Esophagus muscularis mucosa (tissue), 4 donors: ENCODE measurements around the gene BTRC. TPM values are rescaled to one million over a fixed set of nuclear protein-coding genes. Genes with fewer than 3 reads are reported as not detected.

Experiments
- DNase-seq: peaks from one replicate; pipeline ENCODE4 v3.0.0-alpha.2; 2017; ENCODE audit errors: extremely low spot score
- H3K27ac ChIP-seq, 4 donors: fragments of 200-600 bp; sonication (generic); replicated peaks in 1 of 4; 1 replicate in 3 of 4; 2 replicates in 1 of 4; pipeline ENCODE4 v1.5.1; 2016 to 2019; ENCODE audit warnings: mild to moderate bottlenecking in 1 of 4
- H3K27me3 ChIP-seq, 4 donors: fragments of 200-600 bp; sonication (generic); one replicate each; pipeline versions ENCODE4 v1.5.1 to v1.6.0; 2016 to 2019
- H3K36me3 ChIP-seq, 4 donors: fragments of 200-600 bp; sonication (generic); one replicate each; pipeline ENCODE4 v1.5.1; 2016 to 2019
- H3K4me1 ChIP-seq, 4 donors: fragments of 200-600 bp; sonication (generic); one replicate each; pipeline ENCODE4 v1.5.1; 2016 to 2019
- H3K4me3 ChIP-seq, 4 donors: fragments of 200-600 bp; sonication (generic); 1 replicate in 2 of 4; 2 replicates in 2 of 4; pipeline ENCODE4 v1.5.1; 2016 to 2019; ENCODE audit warnings: mild to moderate bottlenecking in 4 of 4, moderate library complexity in 1 of 4
- H3K9me3 ChIP-seq, 4 donors: fragments of 200-600 bp; sonication (generic); 1 replicate in 3 of 4; 2 replicates in 1 of 4; pipeline ENCODE4 v1.5.1; 2016 to 2019
- EP300 ChIP-seq: sonication (generic); formaldehyde crosslinking; IDR thresholded peaks from one replicate; pipeline ENCODE4 v1.6.1; 2017; ENCODE audit warnings: antibody characterized with exemption
- POLR2A ChIP-seq: fragments of 450-650 bp; IDR thresholded peaks from one replicate; pipeline ENCODE4 v1.6.1; 2017; ENCODE audit warnings: antibody characterized with exemption, moderate library complexity, mild to moderate bottlenecking, low read depth
- POLR2AphosphoS5 ChIP-seq, 2 donors: sonication (generic); formaldehyde crosslinking; IDR thresholded peaks; one replicate each; pipeline ENCODE4 v1.6.1; 2017; ENCODE audit warnings: antibody characterized with exemption in 2 of 2
- WGBS: methylation state at CpG from one replicate; pipeline ENCODE4 v1.1.5; 2018; 5-methylcytosine and 5-hydroxymethylcytosine counted together
- intact Hi-C: fragments of 100-400 bp; cut with DNase I; formaldehyde crosslinking; loops from one replicate; pipeline ENCODE4 v1.15.1; 2023
- total RNA-seq, 4 donors: library from RNA; depleted of rRNA; stranded (reverse); fragments of >200 nt; gene quantifications; one replicate each; pipeline versions ENCODE4 v1.1.0 to v1.2.1, GENCODE V29; 2016
- TF ChIP-seq, protein P1 (sequence below), 3 experiments: fragments of 200-600 bp in 2 of 3; fragments of 450-650 bp in 1 of 3; sonication (generic) in 2 of 3; IDR thresholded peaks; one replicate each; pipeline ENCODE4 v1.5.1; 2017 to 2019; ENCODE audit warnings: antibody characterized with exemption in 3 of 3, mild to moderate bottlenecking in 2 of 3, moderate library complexity in 1 of 3

Gene BTRC
- total RNA-seq, 4 donors from 2014 or later, result 10.1 to 20.0 (median 10.4) TPM

DNA sequence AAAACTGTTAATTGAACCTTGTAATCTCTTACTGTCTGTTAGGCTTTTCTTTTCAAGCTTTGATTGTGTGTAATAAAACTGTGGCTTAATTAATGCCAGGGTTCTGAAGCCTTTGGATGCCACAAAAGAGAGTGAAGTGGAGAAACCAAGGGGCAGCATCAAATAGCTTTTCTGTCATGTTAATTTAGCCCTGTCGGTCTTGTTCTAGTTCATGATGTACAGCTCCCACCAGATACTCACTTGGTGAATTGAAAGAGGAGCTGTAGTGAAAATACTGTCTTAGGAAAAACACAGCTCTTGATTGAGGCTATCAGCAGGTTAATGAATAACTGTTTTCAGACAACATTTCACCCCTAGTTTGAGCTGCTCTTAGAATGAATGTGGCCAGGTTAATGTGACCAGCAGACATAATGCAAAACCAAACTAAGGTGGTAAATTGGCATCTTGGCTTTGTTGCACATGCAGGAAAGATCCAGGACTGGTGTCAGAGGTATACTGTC lies 139.9 kb downstream of the BTRC start:
- intact Hi-C loops, result no loop called here

DNA sequence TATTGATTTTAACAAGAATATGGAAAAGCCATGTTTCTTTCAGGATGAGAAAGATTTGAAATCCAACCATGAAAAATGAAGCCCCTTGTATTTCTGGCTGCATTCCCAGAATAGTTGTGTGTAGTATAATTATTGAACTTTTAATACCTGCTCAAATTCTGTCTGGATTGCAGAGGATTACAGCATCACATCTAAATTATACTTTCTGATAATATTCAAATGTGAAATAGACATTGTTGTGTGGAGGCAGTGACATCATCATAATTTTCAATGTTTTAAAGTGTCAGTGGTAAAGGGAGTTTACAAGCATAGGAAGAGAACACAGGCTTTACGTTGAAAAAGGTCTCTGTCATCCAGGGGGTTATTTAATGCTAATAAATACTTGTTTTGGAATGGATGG lies 140.7 kb downstream of the BTRC start:
- intact Hi-C loops, result no loop called here
- TF ChIP-seq POLR2A (no peak), EP300 (no peak), POLR2AphosphoS5 (IDR thresholded peaks at IDR 0.05) (no peak)
- TF ChIP-seq, protein P1, sequence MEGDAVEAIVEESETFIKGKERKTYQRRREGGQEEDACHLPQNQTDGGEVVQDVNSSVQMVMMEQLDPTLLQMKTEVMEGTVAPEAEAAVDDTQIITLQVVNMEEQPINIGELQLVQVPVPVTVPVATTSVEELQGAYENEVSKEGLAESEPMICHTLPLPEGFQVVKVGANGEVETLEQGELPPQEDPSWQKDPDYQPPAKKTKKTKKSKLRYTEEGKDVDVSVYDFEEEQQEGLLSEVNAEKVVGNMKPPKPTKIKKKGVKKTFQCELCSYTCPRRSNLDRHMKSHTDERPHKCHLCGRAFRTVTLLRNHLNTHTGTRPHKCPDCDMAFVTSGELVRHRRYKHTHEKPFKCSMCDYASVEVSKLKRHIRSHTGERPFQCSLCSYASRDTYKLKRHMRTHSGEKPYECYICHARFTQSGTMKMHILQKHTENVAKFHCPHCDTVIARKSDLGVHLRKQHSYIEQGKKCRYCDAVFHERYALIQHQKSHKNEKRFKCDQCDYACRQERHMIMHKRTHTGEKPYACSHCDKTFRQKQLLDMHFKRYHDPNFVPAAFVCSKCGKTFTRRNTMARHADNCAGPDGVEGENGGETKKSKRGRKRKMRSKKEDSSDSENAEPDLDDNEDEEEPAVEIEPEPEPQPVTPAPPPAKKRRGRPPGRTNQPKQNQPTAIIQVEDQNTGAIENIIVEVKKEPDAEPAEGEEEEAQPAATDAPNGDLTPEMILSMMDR (IDR thresholded peaks at IDR 0.05), result no peak
- 80% methylated on average over 1 of the region's 1 CpG for WGBS
- Histone ChIP-seq H3K27ac (no peak overlapping the region), H3K4me1 (no peaks in the 10 kb centered on the region), H3K4me3 (no peak overlapping the region), H3K9me3 (no peaks in the 10 kb centered on the region), H3K36me3 (no peaks in the 10 kb centered on the region), H3K27me3 (no peaks in the 10 kb centered on the region)
- no peak for DNase-seq

More for the DNA sequence above, 139.9 kb downstream of the BTRC start:
- Histone ChIP-seq H3K9me3 (no peaks in the 10 kb centered on the region), H3K36me3 (no peaks in the 10 kb centered on the region), H3K27me3 (no peaks in the 10 kb centered on the region), H3K27ac (no peak overlapping the region), H3K4me1 (no peaks in the 10 kb centered on the region), H3K4me3 (no peak overlapping the region)
- WGBS, result 64% methylated on average over 1 of the region's 1 CpG
- no peak for DNase-seq
- TF ChIP-seq POLR2AphosphoS5 (IDR thresholded peaks at IDR 0.05) (no peak), POLR2A (no peak), EP300 (no peak)
- TF ChIP-seq, protein P1 (IDR thresholded peaks at IDR 0.05), result no peak

DNA sequence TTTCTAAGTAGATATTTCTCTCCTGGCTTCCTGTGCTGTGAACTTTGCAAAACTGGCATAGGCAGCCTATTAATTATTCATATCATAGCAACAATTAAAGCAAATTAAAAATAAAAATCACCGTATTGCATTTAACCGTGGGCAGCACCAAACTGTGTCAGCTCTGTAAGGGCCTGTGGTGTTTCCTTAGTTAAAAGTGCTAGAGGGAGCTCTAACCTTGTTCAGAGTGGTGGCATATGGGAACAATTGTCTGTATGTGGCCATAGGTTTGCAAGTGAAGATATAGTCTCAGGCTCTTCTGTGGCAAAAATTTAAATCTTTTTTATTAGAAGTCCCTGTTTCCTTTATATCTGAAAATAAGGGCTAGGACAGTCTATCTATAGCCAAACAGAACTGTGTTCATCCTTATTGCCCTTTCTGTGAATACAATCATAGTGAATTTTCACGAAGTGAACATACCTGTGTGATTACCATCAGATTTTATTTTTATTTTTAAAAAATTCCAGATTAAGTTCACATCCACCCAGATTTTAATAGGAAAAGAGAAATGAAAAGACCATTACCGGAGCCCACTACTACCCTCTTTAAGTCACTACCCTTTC lies 141.5 kb downstream of the BTRC start:
- TF ChIP-seq EP300 (no peak), POLR2A (no peak), POLR2AphosphoS5 (IDR thresholded peaks at IDR 0.05) (no peak)
- TF ChIP-seq, protein P1 (IDR thresholded peaks at IDR 0.05), result no peak
- 55% methylated on average over 4 of the region's 4 CpGs for WGBS
- Histone ChIP-seq H3K4me3 (no peak overlapping the region), H3K9me3 (no peaks in the 10 kb centered on the region), H3K36me3 (no peaks in the 10 kb centered on the region), H3K27me3 (no peaks in the 10 kb centered on the region), H3K4me1 (no peaks in the 10 kb centered on the region), H3K27ac (no peak overlapping the region)
- no peak for DNase-seq
- intact Hi-C loops, result no loop called here

DNA sequence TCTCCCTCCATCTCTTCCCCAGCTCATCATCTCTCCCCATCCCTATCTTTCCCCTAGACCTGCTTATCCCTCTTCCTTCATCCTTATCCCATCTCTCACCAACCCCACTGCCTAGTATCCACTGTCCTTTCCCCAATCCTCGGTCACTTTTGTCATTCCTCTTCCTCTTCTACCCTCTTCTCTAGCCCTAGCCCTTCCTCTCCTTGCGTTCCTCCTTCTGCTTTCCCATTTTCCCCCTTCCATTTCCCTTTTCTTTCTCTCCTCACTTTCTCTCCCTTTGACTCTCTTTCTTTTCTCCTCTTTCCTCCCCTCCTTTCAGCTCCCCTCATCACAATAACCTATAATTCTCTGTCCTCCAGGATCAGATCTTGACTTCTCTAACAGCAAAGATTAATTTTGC lies 150.5 kb downstream of the BTRC start:
- WGBS, result 91% methylated on average over 1 of the region's 2 CpGs

More for the DNA sequence above, 150.5 kb downstream of the BTRC start:
- H3K36me3 ChIP-seq, result no peaks in the 10 kb centered on the region
- TF ChIP-seq EP300, result no peak
- no peak for TF ChIP-seq POLR2A
- no peak for TF ChIP-seq POLR2AphosphoS5 (IDR thresholded peaks at IDR 0.05)
- TF ChIP-seq, protein P1 (IDR thresholded peaks at IDR 0.05), result no peak
- H3K4me1 ChIP-seq, result peaks cover 0 to 16% (median 14%) of the 10 kb centered on the region in 4 donors
- no peaks in the 10 kb centered on the region for H3K27me3 ChIP-seq
- no peaks in the 10 kb centered on the region for H3K9me3 ChIP-seq
- intact Hi-C loops, result no loop called here
- H3K4me3 ChIP-seq, result no peak overlapping the region
- DNase-seq, result no peak
- H3K27ac ChIP-seq, result no peak overlapping the region
